Right lobe of liver (tissue), 4 donors: ENCODE measurements around the gene SLC25A46.

ENCODE experiments used
- POLR2A ChIP-seq: fragments of 450-650 bp; IDR thresholded peaks from one replicate; pipeline ENCODE4 v1.6.1; 2017; ENCODE audit warnings: antibody characterized with exemption, mild to moderate bottlenecking
- TF ChIP-seq, protein P1 (sequence below), 4 donors: fragments of 200-600 bp in 3 of 4; fragments of 450-650 bp in 1 of 4; IDR thresholded peaks; one replicate each; pipeline versions ENCODE4 v1.5.1 to v1.8.0; 2016 to 2022; ENCODE audit warnings: antibody characterized with exemption in 4 of 4, mild to moderate bottlenecking in 2 of 4
- donor health status: DM: no; HTN: no; CAD: no.
- donor health status: DM: no; HTN: no; CAD: no.
- donor health status: DM: no; HTN: yes; CAD: no.

DNA sequence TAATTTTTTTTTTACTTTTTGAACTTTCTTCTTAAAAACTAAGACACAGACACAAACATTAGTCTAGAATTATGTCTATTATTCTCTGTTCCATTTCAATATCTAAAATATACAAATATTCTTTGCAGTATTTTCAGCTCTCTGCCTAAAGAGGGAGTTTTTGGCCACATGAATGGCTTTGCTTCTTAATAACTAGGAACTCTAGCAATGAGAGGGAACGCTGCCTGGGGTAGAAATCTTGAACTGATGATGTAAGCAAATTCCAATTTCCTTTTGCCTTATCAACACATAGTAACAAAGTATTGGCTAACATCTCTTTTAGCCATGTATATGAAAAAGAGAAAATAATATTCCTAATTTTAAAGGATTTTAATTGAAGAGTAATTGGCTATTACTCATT lies 51.9 kb downstream of the SLC25A46 start:
- TF ChIP-seq, protein P1, sequence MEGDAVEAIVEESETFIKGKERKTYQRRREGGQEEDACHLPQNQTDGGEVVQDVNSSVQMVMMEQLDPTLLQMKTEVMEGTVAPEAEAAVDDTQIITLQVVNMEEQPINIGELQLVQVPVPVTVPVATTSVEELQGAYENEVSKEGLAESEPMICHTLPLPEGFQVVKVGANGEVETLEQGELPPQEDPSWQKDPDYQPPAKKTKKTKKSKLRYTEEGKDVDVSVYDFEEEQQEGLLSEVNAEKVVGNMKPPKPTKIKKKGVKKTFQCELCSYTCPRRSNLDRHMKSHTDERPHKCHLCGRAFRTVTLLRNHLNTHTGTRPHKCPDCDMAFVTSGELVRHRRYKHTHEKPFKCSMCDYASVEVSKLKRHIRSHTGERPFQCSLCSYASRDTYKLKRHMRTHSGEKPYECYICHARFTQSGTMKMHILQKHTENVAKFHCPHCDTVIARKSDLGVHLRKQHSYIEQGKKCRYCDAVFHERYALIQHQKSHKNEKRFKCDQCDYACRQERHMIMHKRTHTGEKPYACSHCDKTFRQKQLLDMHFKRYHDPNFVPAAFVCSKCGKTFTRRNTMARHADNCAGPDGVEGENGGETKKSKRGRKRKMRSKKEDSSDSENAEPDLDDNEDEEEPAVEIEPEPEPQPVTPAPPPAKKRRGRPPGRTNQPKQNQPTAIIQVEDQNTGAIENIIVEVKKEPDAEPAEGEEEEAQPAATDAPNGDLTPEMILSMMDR (IDR thresholded peaks at IDR 0.05) = peak; percentile 34 to 46 (median 40)
- TF ChIP-seq POLR2A = no peak
